ENCODE results near the gene JAML.

DNA sequence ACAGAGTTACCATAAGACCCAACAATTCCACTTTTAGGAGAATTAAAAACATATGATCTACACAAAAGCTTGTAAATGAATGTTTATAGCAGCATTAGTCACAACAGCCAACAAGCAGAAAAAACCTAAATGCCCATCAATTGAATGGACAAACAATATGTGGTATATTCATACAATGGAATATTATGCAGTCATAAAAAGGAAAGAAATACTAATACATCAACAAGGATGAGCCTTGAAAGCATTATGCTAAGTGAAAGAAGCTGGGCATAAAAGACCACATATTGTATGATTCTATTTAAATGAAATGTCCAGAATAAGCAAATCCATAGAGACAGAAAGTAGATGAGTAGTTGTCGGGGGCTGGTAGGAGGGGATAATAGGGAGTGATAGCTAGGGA lies 34.3 kb upstream of the JAML start:
- TF ChIP-seq, protein P1, sequence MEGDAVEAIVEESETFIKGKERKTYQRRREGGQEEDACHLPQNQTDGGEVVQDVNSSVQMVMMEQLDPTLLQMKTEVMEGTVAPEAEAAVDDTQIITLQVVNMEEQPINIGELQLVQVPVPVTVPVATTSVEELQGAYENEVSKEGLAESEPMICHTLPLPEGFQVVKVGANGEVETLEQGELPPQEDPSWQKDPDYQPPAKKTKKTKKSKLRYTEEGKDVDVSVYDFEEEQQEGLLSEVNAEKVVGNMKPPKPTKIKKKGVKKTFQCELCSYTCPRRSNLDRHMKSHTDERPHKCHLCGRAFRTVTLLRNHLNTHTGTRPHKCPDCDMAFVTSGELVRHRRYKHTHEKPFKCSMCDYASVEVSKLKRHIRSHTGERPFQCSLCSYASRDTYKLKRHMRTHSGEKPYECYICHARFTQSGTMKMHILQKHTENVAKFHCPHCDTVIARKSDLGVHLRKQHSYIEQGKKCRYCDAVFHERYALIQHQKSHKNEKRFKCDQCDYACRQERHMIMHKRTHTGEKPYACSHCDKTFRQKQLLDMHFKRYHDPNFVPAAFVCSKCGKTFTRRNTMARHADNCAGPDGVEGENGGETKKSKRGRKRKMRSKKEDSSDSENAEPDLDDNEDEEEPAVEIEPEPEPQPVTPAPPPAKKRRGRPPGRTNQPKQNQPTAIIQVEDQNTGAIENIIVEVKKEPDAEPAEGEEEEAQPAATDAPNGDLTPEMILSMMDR (IDR thresholded peaks at IDR 0.05; ENCODE audit: low read length): no peak
- TF ChIP-seq EZH2 (IDR thresholded peaks at IDR 0.05; ENCODE audit: borderline replicate concordance, low read length): no peak

All from OCI-LY1 (cell line).